Measurements from ENCODE around the gene ANGPT4.

- TF ChIP-seq TCF7 (IDR thresholded peaks at IDR 0.05; ENCODE audit: borderline replicate concordance) (no peak), CTCF (IDR thresholded peaks at IDR 0.05 in 2 of 3, conservative IDR thresholded peaks at IDR 0.05 in 1 of 3; ENCODE audit: control insufficient read depth in 2 of 3, extremely low read depth in 1 of 3, insufficient read depth in 1 of 3, low read depth in 3 of 3, low read length in 3 of 3) (no peak), POLR2A (IDR thresholded peaks at IDR 0.05; ENCODE audit: low read depth, low read length) (no peak), PRDM15 (CRISPR knock-in tag; IDR thresholded peaks at IDR 0.05) (no peak), RAD51 (IDR thresholded peaks at IDR 0.05) (no peak), ESRRA (IDR thresholded peaks at IDR 0.05; ENCODE audit: low read length) (no peak), CEBPB (IDR thresholded peaks at IDR 0.05; ENCODE audit: borderline replicate concordance in 1 of 2, low read depth in 2 of 2, low read length in 2 of 2) (no peak), KAT2A (conservative IDR thresholded peaks at IDR 0.05; ENCODE audit: control insufficient read depth, low read depth, low read length) (no peak)
Measured at GRCh38 chr20:835608-836045, 80.5 kb downstream of the ANGPT4 start.
